Epithelial cell of esophagus (primary cell): ENCODE measurements around the gene MYO9A.

Source experiments
- DNase-seq: peaks from one replicate; pipeline ENCODE4 v3.0.0; 2010; ENCODE audit warnings: low read depth
- H3K4me3 ChIP-seq: 2 replicates; pipeline ENCODE4 v1.5.1; 2011; ENCODE audit warnings: mild to moderate bottlenecking, low read length, control low read depth
- TF ChIP-seq, protein P1 (sequence below): IDR thresholded peaks from 2 replicates; pipeline ENCODE4 v1.5.1; 2011; ENCODE audit warnings: low read depth, mild to moderate bottlenecking, low read length, control low read depth, inconsistent platforms; ENCODE audit not compliant: insufficient read depth; ENCODE audit errors: missing control alignments

Gene MYO9A

DNA sequence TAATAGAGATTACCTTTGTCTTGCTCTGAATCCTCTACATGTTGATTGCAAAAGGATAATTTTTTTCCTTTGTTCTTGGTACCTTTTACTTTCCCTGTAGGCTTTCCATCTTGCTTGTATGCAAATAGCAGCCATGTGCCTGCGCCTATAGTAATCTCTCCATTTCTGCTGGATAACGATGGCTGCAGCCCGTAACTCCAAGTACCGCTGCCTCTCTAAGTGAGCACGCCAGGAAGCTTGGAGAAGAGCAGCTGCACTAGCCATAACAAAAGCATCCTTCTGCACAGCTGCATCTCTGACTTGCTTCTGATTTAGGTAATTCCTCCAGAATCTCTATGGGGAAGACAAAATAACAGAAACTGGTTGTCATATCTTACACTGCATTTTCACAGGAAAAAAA lies 218.3 kb downstream of the MYO9A start:
- no peak for DNase-seq
- H3K4me3 ChIP-seq = no peak overlapping the region
- TF ChIP-seq, protein P1, sequence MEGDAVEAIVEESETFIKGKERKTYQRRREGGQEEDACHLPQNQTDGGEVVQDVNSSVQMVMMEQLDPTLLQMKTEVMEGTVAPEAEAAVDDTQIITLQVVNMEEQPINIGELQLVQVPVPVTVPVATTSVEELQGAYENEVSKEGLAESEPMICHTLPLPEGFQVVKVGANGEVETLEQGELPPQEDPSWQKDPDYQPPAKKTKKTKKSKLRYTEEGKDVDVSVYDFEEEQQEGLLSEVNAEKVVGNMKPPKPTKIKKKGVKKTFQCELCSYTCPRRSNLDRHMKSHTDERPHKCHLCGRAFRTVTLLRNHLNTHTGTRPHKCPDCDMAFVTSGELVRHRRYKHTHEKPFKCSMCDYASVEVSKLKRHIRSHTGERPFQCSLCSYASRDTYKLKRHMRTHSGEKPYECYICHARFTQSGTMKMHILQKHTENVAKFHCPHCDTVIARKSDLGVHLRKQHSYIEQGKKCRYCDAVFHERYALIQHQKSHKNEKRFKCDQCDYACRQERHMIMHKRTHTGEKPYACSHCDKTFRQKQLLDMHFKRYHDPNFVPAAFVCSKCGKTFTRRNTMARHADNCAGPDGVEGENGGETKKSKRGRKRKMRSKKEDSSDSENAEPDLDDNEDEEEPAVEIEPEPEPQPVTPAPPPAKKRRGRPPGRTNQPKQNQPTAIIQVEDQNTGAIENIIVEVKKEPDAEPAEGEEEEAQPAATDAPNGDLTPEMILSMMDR = no peak

DNA sequence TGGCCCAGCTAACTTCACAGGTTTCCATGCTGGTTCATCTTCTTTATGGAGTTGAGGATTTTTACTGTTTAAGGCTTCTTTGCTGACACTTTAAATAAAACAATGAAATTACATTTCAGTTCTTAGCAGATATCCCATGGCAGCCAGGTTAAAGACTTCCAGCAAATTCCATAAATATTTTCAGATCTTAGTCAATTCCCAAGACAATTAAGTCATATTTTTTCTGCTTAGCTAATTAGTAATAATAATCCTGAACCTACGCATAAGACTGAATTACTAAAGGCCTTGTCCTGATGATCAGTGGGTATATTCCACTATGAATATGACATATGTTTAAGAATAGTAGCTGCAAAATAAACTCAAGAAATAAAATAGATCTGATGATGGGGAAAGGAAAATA lies 224.3 kb downstream of the MYO9A start:
- H3K4me3 ChIP-seq = no peak overlapping the region
- TF ChIP-seq, protein P1 = no peak
- DNase-seq = no peak

DNA sequence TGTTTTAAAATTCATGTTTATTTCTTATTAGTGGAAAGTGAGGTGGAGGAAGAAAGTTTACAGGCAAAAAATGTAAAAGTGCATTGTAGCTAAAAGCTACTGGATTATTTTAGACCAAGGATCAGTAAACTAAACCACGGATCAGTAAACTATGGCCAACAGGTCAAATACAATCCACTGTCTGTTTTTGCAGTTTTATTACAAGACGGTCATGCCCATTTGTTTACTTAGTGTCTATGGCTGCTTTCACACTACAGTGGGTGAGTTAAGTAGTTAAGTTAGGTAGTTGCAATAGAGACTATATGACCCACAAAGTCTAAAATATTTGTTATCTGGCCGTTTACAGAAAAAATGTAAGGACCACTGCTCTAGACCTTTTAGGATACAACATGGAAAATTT lies 225.6 kb downstream of the MYO9A start:
- TF ChIP-seq, protein P1 = no peak
- DNase-seq = no peak
- H3K4me3 ChIP-seq = no peak overlapping the region

DNA sequence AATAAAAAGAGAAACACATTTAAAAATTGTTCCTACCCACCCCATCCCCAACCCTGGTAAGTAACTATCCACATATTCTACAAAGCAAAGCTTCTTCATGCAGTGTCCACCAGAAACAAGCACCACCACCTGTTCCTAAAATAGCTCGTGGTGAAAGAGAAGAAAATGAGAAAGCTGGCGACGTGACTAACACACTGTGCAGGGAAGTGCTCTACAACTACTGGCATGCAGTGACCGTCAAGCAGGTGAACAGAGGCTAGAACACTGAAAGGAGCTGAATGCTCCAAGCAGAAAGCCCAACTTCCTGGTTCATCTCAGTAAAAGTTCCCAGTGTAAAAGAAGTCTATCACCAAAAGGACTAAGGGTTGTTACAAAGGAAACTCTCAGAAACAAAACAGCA lies 226.9 kb downstream of the MYO9A start:
- DNase-seq = no peak
- H3K4me3 ChIP-seq = no peak overlapping the region
- TF ChIP-seq, protein P1 = no peak

DNA sequence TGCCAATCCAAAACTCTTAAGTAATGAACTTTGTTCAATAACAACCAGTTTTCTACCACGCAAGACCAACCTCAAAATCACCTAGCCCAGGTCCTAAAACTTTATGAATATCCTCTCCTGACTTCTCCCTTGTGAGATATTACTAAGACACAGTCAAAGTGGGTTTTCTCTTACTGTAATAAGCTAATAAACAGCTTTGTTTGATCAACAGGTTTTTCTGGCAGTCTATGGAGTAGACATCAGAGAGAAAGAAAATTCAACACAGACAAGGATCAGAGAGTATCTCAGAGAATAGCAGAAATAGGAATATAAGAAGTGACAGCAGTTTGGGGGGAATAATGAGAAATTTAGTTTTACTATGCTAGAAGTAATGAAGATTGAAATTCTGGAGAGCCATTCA lies 228.0 kb downstream of the MYO9A start:
- no peak for DNase-seq
- no peak overlapping the region for H3K4me3 ChIP-seq
- TF ChIP-seq, protein P1 = no peak

DNA sequence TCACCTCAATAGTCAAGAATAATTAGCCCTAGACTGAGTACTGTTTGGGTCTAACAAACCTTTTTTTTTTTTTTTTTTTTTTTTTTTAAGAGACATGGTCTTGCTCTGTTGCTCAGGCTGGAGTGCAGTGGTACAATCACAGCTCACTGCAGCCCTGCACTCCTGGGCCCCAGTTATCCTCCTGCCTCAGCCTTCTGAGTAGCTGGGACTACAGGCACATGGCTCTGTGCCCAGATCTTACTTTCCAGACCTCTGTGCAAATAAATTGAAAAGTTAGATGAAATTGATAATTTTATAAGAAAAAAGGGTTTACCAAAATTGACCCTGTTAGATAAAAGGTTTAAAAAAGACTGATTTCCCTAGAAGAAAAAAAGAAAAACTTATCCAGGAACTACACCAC lies 228.6 kb downstream of the MYO9A start:
- H3K4me3 ChIP-seq = no peak overlapping the region
- TF ChIP-seq, protein P1 = no peak
- DNase-seq = no peak

DNA sequence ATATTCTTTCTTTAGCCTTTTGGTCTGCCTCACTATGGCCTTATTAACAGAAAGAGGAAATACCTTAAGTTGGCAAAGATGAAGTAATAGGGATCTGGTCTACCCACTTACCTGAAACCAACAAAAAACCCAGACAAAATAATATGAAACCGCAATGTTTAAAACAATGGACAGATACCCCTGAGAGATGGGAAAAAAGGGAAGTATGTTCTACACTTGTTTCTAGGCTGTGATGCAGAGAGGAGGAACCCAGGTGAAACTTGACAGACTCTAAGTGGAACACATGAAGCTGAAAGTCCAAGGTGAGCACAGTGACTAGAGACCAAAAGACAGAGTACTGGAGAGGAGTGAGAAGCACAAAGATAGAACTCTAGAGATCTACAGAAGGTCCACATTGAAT lies 229.2 kb downstream of the MYO9A start:
- TF ChIP-seq, protein P1 = no peak
- no peak for DNase-seq
- no peak overlapping the region for H3K4me3 ChIP-seq
